H9 (cell line): ENCODE results near the gene IRF7. TPM values are rescaled to one million over a fixed set of nuclear protein-coding genes. Genes with fewer than 3 reads are reported as not detected.

Experiments used
- DNase-seq: peaks from one replicate; pipeline ENCODE4 v3.0.0-alpha.2; 2017
- H2AFZ ChIP-seq: one replicate; pipeline ENCODE4 v1.6.1; 2013; ENCODE audit warnings: mild to moderate bottlenecking, low read length, control low read depth, moderate library complexity
- H2AK5ac ChIP-seq: 2 replicates; pipeline ENCODE4 v1.6.1; 2013; ENCODE audit warnings: low read length, control low read depth, mixed read lengths; ENCODE audit not compliant: insufficient read length
- H2BK120ac ChIP-seq: one replicate; pipeline ENCODE4 v1.6.1; 2013; ENCODE audit warnings: low read depth, mild to moderate bottlenecking, low read length, control low read depth, inconsistent platforms; ENCODE audit not compliant: poor library complexity, severe bottlenecking
- H2BK12ac ChIP-seq: 2 replicates; pipeline ENCODE4 v1.6.1; 2013; ENCODE audit warnings: low read length, control low read depth, mixed read lengths, low read depth; ENCODE audit not compliant: insufficient read length
- H2BK15ac ChIP-seq: 2 replicates; pipeline ENCODE4 v1.6.1; 2013; ENCODE audit warnings: low read depth, low read length, control low read depth
- H2BK20ac ChIP-seq: one replicate; pipeline ENCODE4 v1.6.1; 2013; ENCODE audit warnings: low read depth, mild to moderate bottlenecking, low read length, control low read depth, inconsistent platforms; ENCODE audit not compliant: poor library complexity, severe bottlenecking
- H2BK5ac ChIP-seq: 2 replicates; pipeline ENCODE4 v1.6.1; 2013; ENCODE audit warnings: low read length, control low read depth, mixed read lengths; ENCODE audit not compliant: insufficient read length
- H3K14ac ChIP-seq: 2 replicates; pipeline ENCODE4 v1.6.1; 2013; ENCODE audit warnings: low read length, control low read depth; ENCODE audit not compliant: insufficient read depth
- H3K18ac ChIP-seq: 2 replicates; pipeline ENCODE4 v1.6.1; 2013; ENCODE audit warnings: low read depth, mild to moderate bottlenecking, mixed read lengths, low read length, control low read depth; ENCODE audit not compliant: insufficient read length
- H3K23ac ChIP-seq: 2 replicates; pipeline ENCODE4 v1.6.1; 2013; ENCODE audit warnings: low read length, control low read depth, mixed read lengths, low read depth; ENCODE audit not compliant: insufficient read length
- H3K23me2 ChIP-seq: 2 replicates; pipeline ENCODE4 v1.6.1; 2013; ENCODE audit warnings: low read depth, mild to moderate bottlenecking, mixed read lengths, low read length, control low read depth; ENCODE audit not compliant: insufficient read length, poor library complexity, severe bottlenecking
- H3K27ac ChIP-seq: 2 replicates; pipeline ENCODE4 v1.5.1; 2013; ENCODE audit warnings: low read length, control low read depth, mixed read lengths, low read depth; ENCODE audit not compliant: insufficient read length
- H3K27me3 ChIP-seq: 2 replicates; pipeline ENCODE4 v1.6.1; 2013; ENCODE audit warnings: low read length, control low read depth, inconsistent platforms; ENCODE audit not compliant: insufficient read depth
- H3K4ac ChIP-seq: 2 replicates; pipeline ENCODE4 v1.6.1; 2013; ENCODE audit warnings: low read depth, mild to moderate bottlenecking, control low read depth, inconsistent platforms, low read length, moderate library complexity
- H3K4me1 ChIP-seq: 2 replicates; pipeline ENCODE4 v1.6.1; 2013; ENCODE audit warnings: low read length, control low read depth, inconsistent platforms; ENCODE audit not compliant: insufficient read depth
- H3K4me2 ChIP-seq: 2 replicates; pipeline ENCODE4 v1.6.1; 2013; ENCODE audit warnings: low read length, control low read depth, mixed read lengths; ENCODE audit not compliant: insufficient read length, insufficient read depth
- H3K56ac ChIP-seq: 2 replicates; pipeline ENCODE4 v1.6.1; 2013; ENCODE audit warnings: low read depth, mild to moderate bottlenecking, mixed read lengths, low read length, control low read depth; ENCODE audit not compliant: insufficient read length
- H3K79me1 ChIP-seq: 2 replicates; pipeline ENCODE4 v1.6.1; 2013; ENCODE audit warnings: low read depth, mild to moderate bottlenecking, moderate library complexity, low read length, control low read depth, inconsistent platforms; ENCODE audit not compliant: insufficient read depth, poor library complexity, severe bottlenecking
- H3K79me2 ChIP-seq: 2 replicates; pipeline ENCODE4 v1.6.1; 2013; ENCODE audit warnings: low read length, control low read depth, inconsistent platforms; ENCODE audit not compliant: insufficient read depth
- H3K9ac ChIP-seq: 2 replicates; pipeline ENCODE4 v1.6.1; 2013; ENCODE audit warnings: low read length, control low read depth, mixed read lengths; ENCODE audit not compliant: insufficient read length; ENCODE audit errors: extremely low read depth
- H3K9me3 ChIP-seq: one replicate; pipeline ENCODE4 v1.6.1; 2013; ENCODE audit warnings: low read depth, low read length, inconsistent platforms; ENCODE audit not compliant: control insufficient read depth
- H3T11ph ChIP-seq: one replicate; pipeline ENCODE4 v1.6.1; 2013; ENCODE audit warnings: mild to moderate bottlenecking, low read length, control low read depth, inconsistent platforms
- H4K20me1 ChIP-seq: one replicate; pipeline ENCODE4 v1.6.1; 2013; ENCODE audit not compliant: control insufficient read depth, insufficient read length, insufficient read depth
- H4K5ac ChIP-seq: 2 replicates; pipeline ENCODE4 v1.6.1; 2013; ENCODE audit warnings: low read depth, mild to moderate bottlenecking, mixed read lengths, low read length, control low read depth; ENCODE audit not compliant: insufficient read length
- H4K8ac ChIP-seq: replicated peaks from 2 replicates; pipeline ENCODE4 v1.6.1; 2013; ENCODE audit warnings: low read length, control low read depth, mixed read lengths, low read depth; ENCODE audit not compliant: insufficient read length
- H4K91ac ChIP-seq: 2 replicates; pipeline ENCODE4 v1.6.1; 2013; ENCODE audit warnings: low read depth, mild to moderate bottlenecking, moderate library complexity, mixed read lengths, low read length, control low read depth; ENCODE audit not compliant: insufficient read length
- H3K27ac Mint-ChIP-seq, 3 experiments: 2 replicates in 2 of 3; 3 replicates in 1 of 3; pipeline ENCODE4 v1.8.0; 2020 to 2021; ENCODE audit warnings: mixed read lengths in 3 of 3, mild to moderate bottlenecking in 1 of 3, moderate library complexity in 1 of 3
- H3K27me3 Mint-ChIP-seq: 2 replicates; pipeline ENCODE4 v1.8.0; 2021; ENCODE audit warnings: low read depth, mild to moderate bottlenecking, moderate library complexity, mixed read lengths
- H3K36me3 Mint-ChIP-seq, 3 experiments: 2 replicates in 2 of 3; 3 replicates in 1 of 3; pipeline ENCODE4 v1.8.0; 2020 to 2021; ENCODE audit warnings: low read depth in 3 of 3, mixed read lengths in 3 of 3; ENCODE audit not compliant: insufficient read depth in 1 of 3
- H3K4me1 Mint-ChIP-seq, 2 experiments: 2 replicates each; pipeline ENCODE4 v1.8.0; 2020; ENCODE audit warnings: mixed read lengths in 2 of 2
- H3K4me3 Mint-ChIP-seq, 2 experiments: 2 replicates in 1 of 2; 3 replicates in 1 of 2; pipeline ENCODE4 v1.8.0; 2020 to 2021; ENCODE audit warnings: mild to moderate bottlenecking in 2 of 2, mixed read lengths in 2 of 2, moderate library complexity in 1 of 2
- H3K9me3 Mint-ChIP-seq, 2 experiments: 2 replicates in 1 of 2; 3 replicates in 1 of 2; pipeline ENCODE4 v1.8.0; 2020; ENCODE audit warnings: mild to moderate bottlenecking in 2 of 2, mixed read lengths in 2 of 2, moderate library complexity in 1 of 2
- WGBS: extraction: QIAGEN DNeasy Blood & Tissue Kit; methylation state at CpG from one replicate; pipeline ENCODE4 v1.1.7; 2013; ENCODE audit warnings: missing lambda C conversion rate, low lambda C conversion rate, mixed read lengths; ENCODE audit not compliant: insufficient read length; ENCODE audit errors: extremely low coverage; 5-methylcytosine and 5-hydroxymethylcytosine counted together
- total RNA-seq: library from RNA; stranded (reverse); gene quantifications from 2 replicates; pipeline ENCODE4 v1.2.1, GENCODE V29; 2021
- TF ChIP-seq, protein P1 (sequence below): fragments of 200-600 bp; sonication (generic); conservative IDR thresholded peaks from 3 replicates; pipeline ENCODE4 v1.8.0; 2021; ENCODE audit warnings: antibody characterized with exemption, mild to moderate bottlenecking

Gene IRF7
- total RNA-seq, 1 experiment from 2014 or later, result 9.8 TPM

GRCh38 chr11:625636-626268 lies 10.0 kb upstream of the IRF7 start:
- Mint-ChIP-seq H3K36me3 (peaks cover 0 to 3% (median 0%) of the 10 kb centered on the region in 3 experiments; a peak in 3 of 7 replicates), H3K27ac (no peak overlapping the region), H3K4me3 (no peak overlapping the region), H3K27me3 (peaks cover 28% of the 10 kb centered on the region), H3K9me3 (no peaks in the 10 kb centered on the region; a peak in 1 of 5 replicates), H3K4me1 (peaks cover 9 to 24% of the 10 kb centered on the region in 2 experiments)
- H3K9ac ChIP-seq, result no peak overlapping the region
- H3K4me2 ChIP-seq, result no peak overlapping the region
- no peak overlapping the region for H3K18ac ChIP-seq
- H3K4ac ChIP-seq, result no peak overlapping the region
- no peak overlapping the region for H4K91ac ChIP-seq
- no peak overlapping the region for H2BK120ac ChIP-seq
- H4K20me1 ChIP-seq, result no peaks in the 10 kb centered on the region
- TF ChIP-seq, protein P1, sequence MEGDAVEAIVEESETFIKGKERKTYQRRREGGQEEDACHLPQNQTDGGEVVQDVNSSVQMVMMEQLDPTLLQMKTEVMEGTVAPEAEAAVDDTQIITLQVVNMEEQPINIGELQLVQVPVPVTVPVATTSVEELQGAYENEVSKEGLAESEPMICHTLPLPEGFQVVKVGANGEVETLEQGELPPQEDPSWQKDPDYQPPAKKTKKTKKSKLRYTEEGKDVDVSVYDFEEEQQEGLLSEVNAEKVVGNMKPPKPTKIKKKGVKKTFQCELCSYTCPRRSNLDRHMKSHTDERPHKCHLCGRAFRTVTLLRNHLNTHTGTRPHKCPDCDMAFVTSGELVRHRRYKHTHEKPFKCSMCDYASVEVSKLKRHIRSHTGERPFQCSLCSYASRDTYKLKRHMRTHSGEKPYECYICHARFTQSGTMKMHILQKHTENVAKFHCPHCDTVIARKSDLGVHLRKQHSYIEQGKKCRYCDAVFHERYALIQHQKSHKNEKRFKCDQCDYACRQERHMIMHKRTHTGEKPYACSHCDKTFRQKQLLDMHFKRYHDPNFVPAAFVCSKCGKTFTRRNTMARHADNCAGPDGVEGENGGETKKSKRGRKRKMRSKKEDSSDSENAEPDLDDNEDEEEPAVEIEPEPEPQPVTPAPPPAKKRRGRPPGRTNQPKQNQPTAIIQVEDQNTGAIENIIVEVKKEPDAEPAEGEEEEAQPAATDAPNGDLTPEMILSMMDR, result no peak
- H3K27me3 ChIP-seq, result peaks cover 6% of the 10 kb centered on the region; the same call in 1 of the 2 replicates
- H2BK12ac ChIP-seq, result no peak overlapping the region
- H3K56ac ChIP-seq, result no peak overlapping the region
- H3T11ph ChIP-seq, result no peak overlapping the region
- H2AK5ac ChIP-seq, result no peak overlapping the region
- H2BK5ac ChIP-seq, result no peak overlapping the region
- H3K9me3 ChIP-seq, result no peaks in the 10 kb centered on the region
- no peak overlapping the region for H2BK20ac ChIP-seq
- no peak overlapping the region for H4K8ac ChIP-seq
- no peak overlapping the region for H3K27ac ChIP-seq
- H3K14ac ChIP-seq, result no peak overlapping the region
- no peak overlapping the region for H2BK15ac ChIP-seq
- WGBS, result no CpG with 5 or more reads among the region's 22 CpGs
- H3K23ac ChIP-seq, result no peak overlapping the region
- DNase-seq, result no peak
- H3K23me2 ChIP-seq, result no peaks in the 10 kb centered on the region
- H3K4me1 ChIP-seq, result no peaks in the 10 kb centered on the region
- H2AFZ ChIP-seq, result no peak overlapping the region
- no peaks in the 10 kb centered on the region for H3K79me1 ChIP-seq
- H4K5ac ChIP-seq, result no peak overlapping the region
- H3K79me2 ChIP-seq, result no peaks in the 10 kb centered on the region
